ENCODE data around the gene CFAP410.
"Not testable (repeated sequence)": the region's sequence is repeated elsewhere in the genome, so short reads cannot be mapped to it uniquely, and the experiment has no call there.

Gene CFAP410

DNA sequence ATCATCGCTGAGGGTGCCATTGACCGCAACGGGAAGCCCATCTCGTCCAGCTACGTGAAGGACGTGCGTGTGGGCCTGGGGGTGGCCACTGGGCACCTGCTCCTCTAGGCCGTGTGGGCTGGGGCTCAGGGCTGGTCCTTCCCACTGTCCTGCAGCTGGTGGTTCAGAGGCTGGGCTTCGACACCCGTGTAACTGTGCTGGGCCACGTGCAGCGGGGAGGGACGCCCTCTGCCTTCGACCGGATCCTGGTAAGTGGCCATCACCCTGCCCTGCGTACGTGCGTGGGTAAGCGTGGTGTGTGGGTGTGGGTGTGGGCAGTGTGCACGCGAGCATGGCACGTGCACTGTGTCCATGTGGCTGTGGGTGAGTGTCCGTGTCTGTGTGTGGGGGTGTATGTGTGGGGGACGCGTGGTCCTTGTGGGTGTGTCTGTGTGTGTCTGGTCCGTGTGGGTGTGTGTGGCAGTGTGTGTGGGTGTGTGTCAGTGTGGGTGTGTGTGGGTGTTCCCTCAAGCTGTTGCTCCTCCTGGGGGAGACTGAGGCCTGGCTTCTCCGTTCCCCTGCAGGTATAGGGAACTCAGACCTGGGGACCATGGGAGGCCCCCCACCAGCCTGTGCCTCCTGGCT, 22.8 kb downstream of the CFAP410 start:
- DNase-seq (ENCODE audit: low read depth) = no peak

DNA sequence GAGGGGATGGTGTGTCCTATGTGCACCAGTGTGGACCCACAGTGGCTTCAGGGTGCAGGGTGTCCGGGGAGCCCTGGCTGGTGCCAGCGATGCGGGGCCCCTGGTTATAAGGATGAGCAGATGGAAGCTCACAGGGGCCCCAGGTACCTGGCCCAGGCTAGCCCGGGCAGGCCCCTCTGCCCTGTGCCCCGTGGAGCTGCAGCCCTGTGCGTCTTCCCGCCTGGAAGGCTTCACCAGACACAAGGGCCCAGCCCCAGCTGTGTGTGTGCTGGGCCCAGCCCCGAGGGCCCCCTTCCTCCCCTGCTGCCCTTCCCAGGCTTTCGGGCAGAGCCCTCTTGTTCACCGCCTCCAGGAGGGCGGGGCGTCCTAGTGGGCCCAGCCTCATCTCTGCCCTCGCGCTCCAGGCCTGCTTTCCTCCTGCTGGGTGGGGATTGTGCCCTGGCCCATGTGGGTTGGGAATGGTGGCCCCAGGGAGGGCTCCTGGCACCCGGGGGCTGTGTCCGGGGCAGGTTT, 23.4 kb downstream of the CFAP410 start:
- no peak for DNase-seq (ENCODE audit: low read depth)

- no peak for DNase-seq (ENCODE audit: low read depth)
Observed at GRCh38 chr21:44314561-44314960, 24.6 kb downstream of the CFAP410 start.

DNA sequence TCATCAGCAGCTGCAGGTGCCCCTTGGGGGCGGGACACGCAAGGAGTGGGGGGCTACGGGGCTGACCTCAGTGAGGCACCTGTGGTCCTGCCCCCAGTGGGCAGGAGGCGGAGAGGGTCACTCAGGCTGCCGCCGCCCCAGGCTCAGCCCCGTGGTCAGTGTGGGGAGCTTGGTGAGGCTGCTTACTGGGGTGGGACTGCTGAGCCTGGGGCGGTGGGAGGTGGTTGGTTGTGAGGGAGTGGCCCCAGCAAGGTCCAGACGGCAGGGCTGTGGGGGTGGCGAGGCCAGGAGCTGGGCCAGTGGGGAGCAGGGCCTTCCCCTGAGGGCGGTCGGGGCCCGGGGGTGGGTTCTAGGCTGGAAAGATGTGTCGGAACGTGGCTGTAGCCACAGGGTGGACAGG, 25.1 kb downstream of the CFAP410 start:
- DNase-seq (ENCODE audit: low read depth) = no peak

- no peak for DNase-seq (ENCODE audit: low read depth)
Observed at GRCh38 chr21:44313451-44313850, 25.7 kb downstream of the CFAP410 start.

DNA sequence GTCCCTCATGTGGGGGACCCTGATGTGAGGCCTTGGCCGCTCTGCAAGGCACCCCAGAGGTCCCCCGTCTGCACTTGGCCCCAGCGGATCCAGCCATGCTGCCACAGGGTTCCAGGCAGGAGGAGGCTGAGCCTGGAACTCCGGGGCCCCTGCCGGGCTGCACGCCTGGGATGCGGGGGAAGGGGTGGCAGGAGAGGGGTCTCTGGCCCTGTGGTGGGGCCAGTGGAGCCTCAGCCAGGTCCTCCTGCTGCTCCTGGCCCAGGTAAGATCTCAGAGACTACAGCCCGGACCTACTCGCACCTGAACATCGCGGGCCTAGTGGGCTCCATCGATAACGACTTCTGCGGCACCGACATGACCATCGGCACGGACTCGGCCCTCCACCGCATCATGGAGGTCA, 26.5 kb downstream of the CFAP410 start:
- DNase-seq (ENCODE audit: low read depth) = no peak

GRCh38 chr21:44312089-44312488, 27.1 kb downstream of the CFAP410 start:
- no peak for DNase-seq (ENCODE audit: low read depth)

GRCh38 chr21:44310628-44311507, 28.3 kb downstream of the CFAP410 start:
- no peak for DNase-seq (ENCODE audit: low read depth)

GRCh38 chr21:44306936-44307704, 32.1 kb downstream of the CFAP410 start:
- no peak for DNase-seq (ENCODE audit: low read depth)

GRCh38 chr21:44305691-44306090, 33.5 kb downstream of the CFAP410 start:
- DNase-seq (ENCODE audit: low read depth) = no peak

- DNase-seq (ENCODE audit: low read depth) = no peak
Observed at GRCh38 chr21:44304877-44305293, 34.3 kb downstream of the CFAP410 start.

GRCh38 chr21:44304011-44304616, 35.1 kb downstream of the CFAP410 start:
- DNase-seq (ENCODE audit: low read depth) = no peak

GRCh38 chr21:44303490-44303981, 35.7 kb downstream of the CFAP410 start:
- DNase-seq (ENCODE audit: low read depth) = no peak

- not testable (repeated sequence) for DNase-seq (ENCODE audit: low read depth)
Observed at GRCh38 chr21:44302573-44303401, 36.4 kb downstream of the CFAP410 start.

DNA sequence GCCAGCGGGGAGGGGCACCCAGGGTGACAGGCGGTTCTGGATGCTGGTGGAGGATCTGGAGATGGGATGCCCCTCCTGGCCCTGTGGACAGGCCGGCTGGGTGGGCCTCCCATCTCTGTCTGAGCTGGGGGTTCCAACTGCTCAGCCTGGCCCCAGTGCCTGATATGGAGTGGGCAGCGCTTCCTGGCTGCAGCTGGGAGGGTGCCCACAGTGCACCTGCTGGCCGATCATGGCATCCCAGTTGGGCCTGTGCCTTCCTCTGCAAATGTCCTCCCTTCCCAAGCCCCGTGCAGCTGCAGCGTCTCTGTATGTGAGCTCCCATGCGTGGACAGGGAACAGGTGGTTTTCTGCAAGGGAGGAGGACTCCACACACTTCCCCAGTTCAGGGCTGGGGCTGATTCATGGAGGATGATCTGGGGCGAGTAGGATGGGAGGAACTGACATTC, 37.2 kb downstream of the CFAP410 start:
- DNase-seq (ENCODE audit: low read depth) = no peak

DNA sequence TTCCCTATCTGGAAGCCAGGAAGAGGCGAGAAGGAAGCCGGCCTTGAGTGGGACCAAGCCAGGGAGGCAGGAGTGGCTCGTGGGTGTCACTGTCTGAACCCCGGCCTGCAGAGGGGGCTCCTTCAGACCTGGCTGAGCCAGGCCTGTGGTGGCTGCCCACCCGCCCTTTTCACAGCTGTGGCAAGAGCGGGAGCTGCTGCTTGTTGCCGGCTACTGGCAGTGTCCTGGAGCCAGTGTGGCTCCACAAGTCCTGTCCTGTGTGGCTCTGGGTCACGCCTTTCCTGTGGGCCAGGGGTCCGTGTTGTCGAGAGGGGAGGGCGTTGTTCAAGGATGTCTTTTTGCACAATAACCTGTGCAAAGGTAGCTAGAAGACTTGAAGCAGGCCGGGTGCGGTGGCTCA, 38.0 kb downstream of the CFAP410 start:
- no peak for DNase-seq (ENCODE audit: low read depth)

DNA sequence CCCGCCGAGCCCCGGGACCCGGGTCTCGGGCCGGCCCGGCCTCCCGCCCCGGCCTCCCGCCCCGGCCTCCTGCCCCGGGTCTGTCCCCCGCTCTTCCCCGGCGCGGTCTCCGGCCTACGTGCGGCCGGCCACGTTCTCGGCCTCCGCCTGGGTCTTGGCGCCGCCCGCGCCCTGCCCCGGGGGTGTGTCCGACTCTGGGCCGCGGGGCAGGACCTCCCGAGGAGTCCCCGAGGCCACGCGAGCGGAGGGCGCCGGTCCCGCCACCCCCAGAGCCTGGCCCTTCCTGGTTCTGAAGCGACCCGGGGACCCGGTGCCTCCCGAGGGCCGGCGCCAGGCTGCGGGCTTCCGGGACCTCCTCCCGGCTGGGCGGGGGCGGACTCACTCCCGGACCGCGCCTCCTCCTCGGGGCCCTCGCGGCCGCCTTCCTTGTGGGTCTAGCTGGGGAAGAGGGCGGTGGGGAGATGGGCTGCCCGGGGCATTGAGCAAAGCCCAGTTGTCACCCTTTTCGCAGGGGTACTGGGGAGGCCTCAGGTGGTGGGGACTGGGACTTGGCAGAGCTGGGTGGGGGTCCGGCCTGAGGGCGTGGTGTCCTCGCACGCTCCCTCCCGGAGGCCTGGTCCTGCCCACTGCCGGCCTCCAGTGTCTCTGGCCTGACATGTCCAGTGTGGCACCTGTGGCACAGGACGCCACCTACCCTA, 38.8 kb downstream of the CFAP410 start:
- peak; percentile 51 for DNase-seq (ENCODE audit: low read depth)

GRCh38 chr21:44299458-44300261, 39.5 kb downstream of the CFAP410 start, which contains the start of gene PFKL:
Gene PFKL, plus strand, starts transcription at chr21:44300053. Its CDS starts 53 bp downstream, at chr21:44300106.
- DNase-seq (ENCODE audit: low read depth) = peak; percentile 60

GRCh38 chr21:44299085-44299457, 40.1 kb downstream of the CFAP410 start:
- DNase-seq (ENCODE audit: low read depth) = no peak

Data from fibroblast of gingiva (primary cell).